Activated CD8-positive, alpha-beta memory T cell treated with anti-CD3 and anti-CD28 coated beads for 1 hour (primary cell): Measurements from ENCODE around the gene FGFRL1.
"Not testable (repeated sequence)": the region's sequence is repeated elsewhere in the genome, so short reads cannot be mapped to it uniquely, and the experiment has no call there.

Experiments used
- DNase-seq, 2 donors: peaks; one replicate each; pipeline ENCODE4 v3.0.0-alpha.2; 2020; ENCODE audit warnings: low read depth in 1 of 2; ENCODE audit errors: extremely low read depth in 1 of 2

The FGFRL1 gene

GRCh38 chr4:1048773-1049590, 37.6 kb downstream of the FGFRL1 start:
- no peak for DNase-seq

GRCh38 chr4:1049591-1049905, 38.1 kb downstream of the FGFRL1 start:
- DNase-seq: no peak

- no peak for DNase-seq
Measured at GRCh38 chr4:1050486-1051213, 39.2 kb downstream of the FGFRL1 start.

- no peak for DNase-seq
Measured at GRCh38 chr4:1051472-1051871, 40.0 kb downstream of the FGFRL1 start.

- no peak for DNase-seq
Measured at GRCh38 chr4:1052231-1052671, 40.8 kb downstream of the FGFRL1 start.

- DNase-seq: no peak
Measured at GRCh38 chr4:1053080-1053661, 41.7 kb downstream of the FGFRL1 start.

GRCh38 chr4:1053891-1054290, 42.5 kb downstream of the FGFRL1 start:
- DNase-seq: not testable (repeated sequence)

- not testable (repeated sequence) for DNase-seq
Measured at GRCh38 chr4:1054696-1055242, 43.3 kb downstream of the FGFRL1 start.

GRCh38 chr4:1055243-1055701, 43.8 kb downstream of the FGFRL1 start:
- DNase-seq: not testable (repeated sequence)

GRCh38 chr4:1055721-1056590, 44.5 kb downstream of the FGFRL1 start:
- peak; percentile 65 to 72 for DNase-seq

- DNase-seq: no peak
Measured at GRCh38 chr4:1056671-1057402, 45.4 kb downstream of the FGFRL1 start.

- DNase-seq: no peak
Measured at GRCh38 chr4:1057403-1057745, 45.9 kb downstream of the FGFRL1 start.

- no peak for DNase-seq
Measured at GRCh38 chr4:1058198-1058996, 47.0 kb downstream of the FGFRL1 start.

- no peak for DNase-seq
Measured at GRCh38 chr4:1058997-1059665, 47.7 kb downstream of the FGFRL1 start.

GRCh38 chr4:1060121-1060520, 48.7 kb downstream of the FGFRL1 start:
- DNase-seq: no peak

- no peak for DNase-seq
Measured at GRCh38 chr4:1060621-1061020, 49.2 kb downstream of the FGFRL1 start.

GRCh38 chr4:1061056-1061700, 49.8 kb downstream of the FGFRL1 start:
- no peak for DNase-seq

GRCh38 chr4:1061760-1062159, 50.3 kb downstream of the FGFRL1 start:
- DNase-seq: no peak
